ENCODE data around the gene PHEX.

The PHEX gene

GRCh38 chrX:22015139-22015750 lies 16.9 kb upstream of the PHEX start:
- TF ChIP-seq EZH2phosphoT487 (conservative IDR thresholded peaks at IDR 0.05; ENCODE audit: low read length) (no peak), CTCF (IDR thresholded peaks at IDR 0.05; ENCODE audit: insufficient read depth, low read length, poor library complexity, severe bottlenecking) (no peak)

DNA sequence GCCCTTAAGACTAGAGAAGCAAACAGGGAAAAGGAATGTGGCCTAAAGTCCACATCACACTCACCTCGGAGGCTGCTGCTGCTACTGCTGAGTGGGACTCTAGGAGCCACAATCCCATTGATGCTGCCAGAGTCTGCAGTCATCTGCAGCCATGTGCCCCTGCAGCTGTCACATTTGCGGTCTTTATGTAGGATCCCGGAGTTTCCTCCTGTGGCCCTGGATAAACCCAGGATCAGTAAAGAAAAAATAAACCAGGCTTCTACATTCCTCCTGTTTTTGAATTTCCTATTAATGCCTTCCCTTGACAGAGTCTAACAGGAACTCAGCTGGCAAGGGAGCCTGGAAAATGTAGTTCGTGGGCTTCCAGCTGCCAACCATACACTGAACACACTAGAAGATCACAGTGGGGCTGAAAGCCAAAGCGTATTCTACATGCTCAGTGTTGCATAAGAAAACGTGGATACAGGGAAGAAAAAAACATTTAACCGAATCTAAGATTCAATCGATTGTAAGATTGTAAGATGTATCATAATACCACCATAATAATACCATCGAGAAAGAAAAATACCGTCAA lies 10.3 kb upstream of the PHEX start:
- Histone ChIP-seq H3K9ac (ENCODE audit: low read length) (no peak overlapping the region), H3F3A (ENCODE audit: insufficient read depth) (no peaks in the 10 kb centered on the region), H3K9me2 (replicated peaks; ENCODE audit: insufficient read depth, low read length) (no peaks in the 10 kb centered on the region), H3K36me3 (ENCODE audit: low read length) (no peaks in the 10 kb centered on the region), H3K79me2 (ENCODE audit: insufficient read depth, low read length) (no peaks in the 10 kb centered on the region), H3K4me2 (ENCODE audit: low read depth, low read length, poor library complexity, severe bottlenecking) (no peak overlapping the region), H4K20me1 (ENCODE audit: low read depth, low read length) (no peaks in the 10 kb centered on the region), H3K9me3 (ENCODE audit: insufficient read depth, low read length) (no peaks in the 10 kb centered on the region), H3K27me3 (ENCODE audit: low read length) (no peaks in the 10 kb centered on the region), H3K4me3 (ENCODE audit: insufficient read depth, low read length, poor library complexity, severe bottlenecking) (no peak overlapping the region), H3K27ac (ENCODE audit: low read depth, low read length) (no peak overlapping the region), H2AFZ (ENCODE audit: low read depth, low read length, severe bottlenecking) (no peak overlapping the region)
- no peak for TF ChIP-seq CTCF (IDR thresholded peaks at IDR 0.05; ENCODE audit: insufficient read depth, low read length, poor library complexity, severe bottlenecking)
- TF ChIP-seq EZH2phosphoT487 (conservative IDR thresholded peaks at IDR 0.05; ENCODE audit: low read length) = no peak

More at GRCh38 chrX:22015139-22015750, 16.9 kb upstream of the PHEX start:
- no peaks in the 10 kb centered on the region for H3K27me3 ChIP-seq (ENCODE audit: low read length)
- no peaks in the 10 kb centered on the region for H3K9me2 ChIP-seq (replicated peaks; ENCODE audit: insufficient read depth, low read length)
- H2AFZ ChIP-seq (ENCODE audit: low read depth, low read length, severe bottlenecking) = no peak overlapping the region
- H3K36me3 ChIP-seq (ENCODE audit: low read length) = no peaks in the 10 kb centered on the region
- H3K27ac ChIP-seq (ENCODE audit: low read depth, low read length) = no peak overlapping the region
- no peaks in the 10 kb centered on the region for H3K79me2 ChIP-seq (ENCODE audit: insufficient read depth, low read length)
- no peak overlapping the region for H3K9ac ChIP-seq (ENCODE audit: low read length)
- no peak overlapping the region for H3K4me3 ChIP-seq (ENCODE audit: insufficient read depth, low read length, poor library complexity, severe bottlenecking)
- no peaks in the 10 kb centered on the region for H3F3A ChIP-seq (ENCODE audit: insufficient read depth)
- H3K9me3 ChIP-seq (ENCODE audit: insufficient read depth, low read length) = no peaks in the 10 kb centered on the region
- H3K4me2 ChIP-seq (ENCODE audit: low read depth, low read length, poor library complexity, severe bottlenecking) = no peak overlapping the region
- no peaks in the 10 kb centered on the region for H4K20me1 ChIP-seq (ENCODE audit: low read depth, low read length)

GRCh38 chrX:22024577-22024976 lies 7.5 kb upstream of the PHEX start:
- Histone ChIP-seq H3K79me2 (ENCODE audit: insufficient read depth, low read length) (no peaks in the 10 kb centered on the region), H3K27ac (ENCODE audit: low read depth, low read length) (no peak overlapping the region), H3F3A (ENCODE audit: insufficient read depth) (no peaks in the 10 kb centered on the region), H3K4me2 (ENCODE audit: low read depth, low read length, poor library complexity, severe bottlenecking) (no peak overlapping the region), H2AFZ (ENCODE audit: low read depth, low read length, severe bottlenecking) (no peak overlapping the region), H3K9me2 (replicated peaks; ENCODE audit: insufficient read depth, low read length) (no peaks in the 10 kb centered on the region), H3K9me3 (ENCODE audit: insufficient read depth, low read length) (no peaks in the 10 kb centered on the region), H3K9ac (ENCODE audit: low read length) (no peak overlapping the region), H3K36me3 (ENCODE audit: low read length) (no peaks in the 10 kb centered on the region), H4K20me1 (ENCODE audit: low read depth, low read length) (no peaks in the 10 kb centered on the region), H3K4me3 (ENCODE audit: insufficient read depth, low read length, poor library complexity, severe bottlenecking) (no peak overlapping the region), H3K27me3 (ENCODE audit: low read length) (no peaks in the 10 kb centered on the region)
- TF ChIP-seq EZH2phosphoT487 (conservative IDR thresholded peaks at IDR 0.05; ENCODE audit: low read length) (no peak), CTCF (IDR thresholded peaks at IDR 0.05; ENCODE audit: insufficient read depth, low read length, poor library complexity, severe bottlenecking) (no peak)
